ENCODE results near the gene ASRGL1. TPM values are rescaled to one million over a fixed set of nuclear protein-coding genes. Genes with fewer than 3 reads are reported as not detected.
"Not testable (repeated sequence)": the region's sequence is repeated elsewhere in the genome, so short reads cannot be mapped to it uniquely, and the experiment has no call there.

Gene ASRGL1
- total and polyA plus RNA-seq, 8 donors = 1.9 to 26.6 (median 3.3) TPM

- no peak for DNase-seq
- Histone ChIP-seq H3K27ac (no peak overlapping the region), H3K9me3 (no peaks in the 10 kb centered on the region), H3K27me3 (no peaks in the 10 kb centered on the region), H3K4me3 (no peak overlapping the region), H3K4me1 (peaks cover 0 to 4% of the 10 kb centered on the region in 2 donors), H3K36me3 (peaks cover 0 to 4% of the 10 kb centered on the region in 2 donors)
- intact Hi-C loops (cut with DNase I) = no loop called here
- ATAC-seq = no peak
- TF ChIP-seq CTCF (IDR thresholded peaks at IDR 0.05) = no peak
Measured at GRCh38 chr11:62373464-62374119, 36.3 kb downstream of the ASRGL1 start.

- no peak overlapping the region for H3K27ac ChIP-seq
- intact Hi-C loops (cut with DNase I) = no loop called here
- H3K4me1 ChIP-seq = peaks cover 0 to 4% of the 10 kb centered on the region in 2 donors
- H3K4me3 ChIP-seq = no peak overlapping the region
- ATAC-seq = no peak
- H3K27me3 ChIP-seq = no peaks in the 10 kb centered on the region
- no peaks in the 10 kb centered on the region for H3K9me3 ChIP-seq
- no peak for TF ChIP-seq CTCF (IDR thresholded peaks at IDR 0.05)
- no peak for DNase-seq
- peaks cover 0 to 4% of the 10 kb centered on the region in 2 donors for H3K36me3 ChIP-seq
Measured at GRCh38 chr11:62374801-62375200, 37.6 kb downstream of the ASRGL1 start.

GRCh38 chr11:62378459-62379063, 41.3 kb downstream of the ASRGL1 start:
- H3K27me3 ChIP-seq; intact Hi-C loops (cut with DNase I); H3K27ac ChIP-seq; ATAC-seq; H3K36me3 ChIP-seq; H3K4me3 ChIP-seq; H3K9me3 ChIP-seq: not testable (repeated sequence)
- H3K4me1 ChIP-seq = peaks cover 3 to 14% of the 10 kb centered on the region in 2 donors
- TF ChIP-seq CTCF (IDR thresholded peaks at IDR 0.05) = peak; percentile 39 to 45
- DNase-seq = peak in 1 of 4 donors; percentile 52

- DNase-seq; intact Hi-C loops (cut with DNase I); H3K27ac ChIP-seq; H3K9me3 ChIP-seq; H3K36me3 ChIP-seq; H3K27me3 ChIP-seq; H3K4me3 ChIP-seq; ATAC-seq: not testable (repeated sequence)
- peaks cover 3 to 14% of the 10 kb centered on the region in 2 donors for H3K4me1 ChIP-seq
Measured at GRCh38 chr11:62379586-62379985, 42.3 kb downstream of the ASRGL1 start.

GRCh38 chr11:62380821-62381245, 43.6 kb downstream of the ASRGL1 start:
- intact Hi-C loops (cut with DNase I) = loop anchor here in 1 of 2 donors (5.0 kb wide), 1 partner anchor 311 kb away; no protein-coding TSS in a partner anchor
- DNase-seq (peak in 2 of 4 donors; percentile 71 to 84), ATAC-seq (peak; percentile 98)
- not testable (repeated sequence) for H3K36me3 ChIP-seq, H3K27me3 ChIP-seq, H3K4me3 ChIP-seq, H3K27ac ChIP-seq, H3K9me3 ChIP-seq
- peaks cover 3 to 14% of the 10 kb centered on the region in 2 donors for H3K4me1 ChIP-seq
- TF ChIP-seq CTCF (IDR thresholded peaks at IDR 0.05) = peak; percentile 67 to 72

All from left lung (tissue), 10 donors.